CD4-positive, alpha-beta T cell treated with Interleukin-1 beta for 1 hour (primary cell): ENCODE measurements around the gene GLMP.

Experiments used
- DNase-seq, 2 donors: peaks; one replicate each; pipeline ENCODE4 v3.0.0-alpha.2; 2020 to 2022

GLMP gene

GRCh38 chr1:156284757-156285156, 10.7 kb downstream of the GLMP start:
- no peak for DNase-seq

GRCh38 chr1:156284112-156284511, 11.4 kb downstream of the GLMP start, which contains the start of gene TMEM79:
Gene TMEM79 (plus strand): TSS chr1:156284325. CDS start chr1:156285227, 902 bp downstream.
- no peak for DNase-seq

GRCh38 chr1:156283521-156283920, 12.0 kb downstream of the GLMP start:
- no peak for DNase-seq

GRCh38 chr1:156282479-156283222, 12.8 kb downstream of the GLMP start, which contains the start of gene SMG5:
Gene SMG5 (minus strand): TSS chr1:156282825. CDS start chr1:156282680, 145 bp downstream.
- peak; percentile 98 for DNase-seq

GRCh38 chr1:156281693-156282478, 13.6 kb downstream of the GLMP start:
- DNase-seq = no peak

- peak; percentile 11 to 19 for DNase-seq
These were observed 14.2 kb downstream of the GLMP start for GRCh38 chr1:156281281-156281680.

GRCh38 chr1:156279837-156280236, 15.6 kb downstream of the GLMP start:
- DNase-seq = no peak

- no peak for DNase-seq
These were observed 18.5 kb downstream of the GLMP start for GRCh38 chr1:156276966-156277381.

GRCh38 chr1:156276532-156276931, 18.9 kb downstream of the GLMP start:
- DNase-seq = no peak

GRCh38 chr1:156270314-156270713, 25.2 kb downstream of the GLMP start:
- no peak for DNase-seq

- no peak for DNase-seq
These were observed 27.1 kb downstream of the GLMP start for GRCh38 chr1:156268336-156268735.

- no peak for DNase-seq
These were observed 29.4 kb downstream of the GLMP start for GRCh38 chr1:156266051-156266450.

GRCh38 chr1:156263288-156263655, 32.2 kb downstream of the GLMP start:
- DNase-seq = no peak

GRCh38 chr1:156262461-156263287, 32.8 kb downstream of the GLMP start:
- DNase-seq = no peak

- no peak for DNase-seq
These were observed 34.6 kb downstream of the GLMP start for GRCh38 chr1:156260896-156261295.

- no peak for DNase-seq
These were observed 35.7 kb downstream of the GLMP start for GRCh38 chr1:156259805-156260204.

- no peak for DNase-seq
These were observed 36.6 kb downstream of the GLMP start for GRCh38 chr1:156258859-156259258.

GRCh38 chr1:156257711-156258110, 37.8 kb downstream of the GLMP start:
- no peak for DNase-seq

GRCh38 chr1:156253634-156254033, 41.8 kb downstream of the GLMP start:
- DNase-seq = no peak

GRCh38 chr1:156251527-156251926, 44.0 kb downstream of the GLMP start:
- DNase-seq = no peak

GRCh38 chr1:156249593-156249992, 45.9 kb downstream of the GLMP start:
- no peak for DNase-seq

GRCh38 chr1:156248323-156248683, 47.2 kb downstream of the GLMP start:
- DNase-seq = no peak
